ENCODE results near the gene PSMC3IP. TPM values are rescaled to one million over a fixed set of nuclear protein-coding genes. Genes with fewer than 3 reads are reported as not detected.
"Not testable (repeated sequence)": the region's sequence is repeated elsewhere in the genome, so short reads cannot be mapped to it uniquely, and the experiment has no call there.

PSMC3IP gene
- total RNA-seq, 1 donor from 2014 or later: 26.6 TPM

GRCh38 chr17:42552736-42553135 is 24.8 kb downstream of the PSMC3IP start, which contains the start of gene HSD17B1:
Gene HSD17B1 (plus strand): TSS chr17:42552923. CDS start chr17:42552934, 11 bp downstream.
- H3K27me3 Mint-ChIP-seq (ENCODE audit: low read depth); H3K9me3 Mint-ChIP-seq; H3K36me3 Mint-ChIP-seq (ENCODE audit: low read depth); intact Hi-C loops (cut with micrococcal nuclease); DNase-seq (ENCODE audit: low spot score): not testable (repeated sequence)
- H3K4me1 Mint-ChIP-seq (ENCODE audit: low read depth): peaks cover 20% of the 10 kb centered on the region
- H3K4me3 Mint-ChIP-seq (ENCODE audit: low read depth): peak within 1 kb of the TSS; percentile 93
- peak within 1 kb of the TSS; percentile 46 for H3K27ac Mint-ChIP-seq

- no peaks in the 10 kb centered on the region for H3K9me3 Mint-ChIP-seq
- intact Hi-C loops (cut with micrococcal nuclease): no loop called here
- no peaks in the 10 kb centered on the region for H3K27me3 Mint-ChIP-seq (ENCODE audit: low read depth)
- peaks cover 11% of the 10 kb centered on the region for H3K4me1 Mint-ChIP-seq (ENCODE audit: low read depth)
- no peak for DNase-seq (ENCODE audit: low spot score)
- peaks cover 10% of the 10 kb centered on the region for H3K36me3 Mint-ChIP-seq (ENCODE audit: low read depth)
- H3K27ac Mint-ChIP-seq: no peak overlapping the region
- H3K4me3 Mint-ChIP-seq (ENCODE audit: low read depth): peak overlapping the region; percentile 5
These were observed 28.4 kb downstream of the PSMC3IP start for GRCh38 chr17:42548993-42549755.

- Mint-ChIP-seq H3K4me3 (ENCODE audit: low read depth) (peak overlapping the region; percentile 37), H3K9me3 (no peaks in the 10 kb centered on the region), H3K27ac (no peak overlapping the region), H3K4me1 (ENCODE audit: low read depth) (peaks cover 11% of the 10 kb centered on the region), H3K27me3 (ENCODE audit: low read depth) (no peaks in the 10 kb centered on the region), H3K36me3 (ENCODE audit: low read depth) (peaks cover 10% of the 10 kb centered on the region)
- DNase-seq (ENCODE audit: low spot score): peak; percentile 68
- intact Hi-C loops (cut with micrococcal nuclease): no loop called here
These were observed 29.3 kb downstream of the PSMC3IP start for GRCh38 chr17:42548070-42548837.

- H3K27me3 Mint-ChIP-seq (ENCODE audit: low read depth): no peaks in the 10 kb centered on the region
- peaks cover 9% of the 10 kb centered on the region for H3K36me3 Mint-ChIP-seq (ENCODE audit: low read depth)
- peaks cover 11% of the 10 kb centered on the region for H3K4me1 Mint-ChIP-seq (ENCODE audit: low read depth)
- no peak overlapping the region for H3K4me3 Mint-ChIP-seq (ENCODE audit: low read depth)
- H3K9me3 Mint-ChIP-seq: no peaks in the 10 kb centered on the region
- intact Hi-C loops (cut with micrococcal nuclease): no loop called here
- no peak overlapping the region for H3K27ac Mint-ChIP-seq
- DNase-seq (ENCODE audit: low spot score): no peak
These were observed 29.8 kb downstream of the PSMC3IP start for GRCh38 chr17:42547698-42548069.

- H3K36me3 Mint-ChIP-seq (ENCODE audit: low read depth): peaks cover 3% of the 10 kb centered on the region
- intact Hi-C loops (cut with micrococcal nuclease): no loop called here
- H3K4me1 Mint-ChIP-seq (ENCODE audit: low read depth): peaks cover 11% of the 10 kb centered on the region
- H3K4me3 Mint-ChIP-seq (ENCODE audit: low read depth): no peak overlapping the region
- no peaks in the 10 kb centered on the region for H3K9me3 Mint-ChIP-seq
- no peak for DNase-seq (ENCODE audit: low spot score)
- H3K27ac Mint-ChIP-seq: no peak overlapping the region
- no peaks in the 10 kb centered on the region for H3K27me3 Mint-ChIP-seq (ENCODE audit: low read depth)
These were observed 30.5 kb downstream of the PSMC3IP start for GRCh38 chr17:42547001-42547461.

- H3K4me3 Mint-ChIP-seq (ENCODE audit: low read depth); DNase-seq (ENCODE audit: low spot score); H3K27me3 Mint-ChIP-seq (ENCODE audit: low read depth); H3K36me3 Mint-ChIP-seq (ENCODE audit: low read depth); H3K9me3 Mint-ChIP-seq; intact Hi-C loops (cut with micrococcal nuclease); H3K27ac Mint-ChIP-seq: not testable (repeated sequence)
- peaks cover 16% of the 10 kb centered on the region for H3K4me1 Mint-ChIP-seq (ENCODE audit: low read depth)
These were observed 31.6 kb downstream of the PSMC3IP start for GRCh38 chr17:42545755-42546505.

GRCh38 chr17:42544874-42545283 is 32.6 kb downstream of the PSMC3IP start:
- H3K4me3 Mint-ChIP-seq (ENCODE audit: low read depth): no peak overlapping the region
- H3K4me1 Mint-ChIP-seq (ENCODE audit: low read depth): peaks cover 18% of the 10 kb centered on the region
- H3K9me3 Mint-ChIP-seq: no peaks in the 10 kb centered on the region
- no peaks in the 10 kb centered on the region for H3K27me3 Mint-ChIP-seq (ENCODE audit: low read depth)
- H3K36me3 Mint-ChIP-seq (ENCODE audit: low read depth): peaks cover 13% of the 10 kb centered on the region
- intact Hi-C loops (cut with micrococcal nuclease): no loop called here
- DNase-seq (ENCODE audit: low spot score): no peak
- H3K27ac Mint-ChIP-seq: no peak overlapping the region

- H3K9me3 Mint-ChIP-seq: no peaks in the 10 kb centered on the region
- no peak for DNase-seq (ENCODE audit: low spot score)
- H3K36me3 Mint-ChIP-seq (ENCODE audit: low read depth): peaks cover 18% of the 10 kb centered on the region
- peaks cover 11% of the 10 kb centered on the region for H3K4me1 Mint-ChIP-seq (ENCODE audit: low read depth)
- no peaks in the 10 kb centered on the region for H3K27me3 Mint-ChIP-seq (ENCODE audit: low read depth)
- intact Hi-C loops (cut with micrococcal nuclease): no loop called here
- no peak overlapping the region for H3K27ac Mint-ChIP-seq
- no peak overlapping the region for H3K4me3 Mint-ChIP-seq (ENCODE audit: low read depth)
These were observed 34.1 kb downstream of the PSMC3IP start for GRCh38 chr17:42543190-42544079.

GRCh38 chr17:42541041-42541833 is 36.3 kb downstream of the PSMC3IP start:
- H3K4me1 Mint-ChIP-seq (ENCODE audit: low read depth): peaks cover 17% of the 10 kb centered on the region
- intact Hi-C loops (cut with micrococcal nuclease): no loop called here
- DNase-seq (ENCODE audit: low spot score): no peak
- H3K36me3 Mint-ChIP-seq (ENCODE audit: low read depth): peaks cover 22% of the 10 kb centered on the region
- H3K4me3 Mint-ChIP-seq (ENCODE audit: low read depth): no peak overlapping the region
- no peaks in the 10 kb centered on the region for H3K9me3 Mint-ChIP-seq
- no peaks in the 10 kb centered on the region for H3K27me3 Mint-ChIP-seq (ENCODE audit: low read depth)
- H3K27ac Mint-ChIP-seq: no peak overlapping the region

GRCh38 chr17:42540558-42540957 is 37.0 kb downstream of the PSMC3IP start:
- H3K27me3 Mint-ChIP-seq (ENCODE audit: low read depth); H3K4me3 Mint-ChIP-seq (ENCODE audit: low read depth); intact Hi-C loops (cut with micrococcal nuclease); H3K9me3 Mint-ChIP-seq; H3K27ac Mint-ChIP-seq; DNase-seq (ENCODE audit: low spot score): not testable (repeated sequence)
- Mint-ChIP-seq H3K36me3 (ENCODE audit: low read depth) (peaks cover 22% of the 10 kb centered on the region), H3K4me1 (ENCODE audit: low read depth) (peaks cover 21% of the 10 kb centered on the region)

- Mint-ChIP-seq H3K4me3 (ENCODE audit: low read depth) (no peak overlapping the region), H3K4me1 (ENCODE audit: low read depth) (peaks cover 25% of the 10 kb centered on the region), H3K36me3 (ENCODE audit: low read depth) (peaks cover 18% of the 10 kb centered on the region), H3K9me3 (no peaks in the 10 kb centered on the region), H3K27ac (no peak overlapping the region), H3K27me3 (ENCODE audit: low read depth) (peaks cover 4% of the 10 kb centered on the region)
- intact Hi-C loops (cut with micrococcal nuclease): no loop called here
- no peak for DNase-seq (ENCODE audit: low spot score)
These were observed 39.0 kb downstream of the PSMC3IP start for GRCh38 chr17:42538482-42538881.

Data from activated T-helper 2 cell treated with anti-CD3 and anti-CD28 coated beads, Interferon-gamma antibody, Interleukin-2, Interleukin-4, amounts not matched to agents 10 μg/mL and 5 μg/mL and 100 μg/mL, durations not matched to agents 14 hours and 24 hours and 36 hours (primary cell).